Right atrium auricular region (tissue), 2 donors: Measurements from ENCODE around the gene CDHR1. TPM values are rescaled to one million over a fixed set of nuclear protein-coding genes. Genes with fewer than 3 reads are reported as not detected.
"Not testable (repeated sequence)": the region's sequence is repeated elsewhere in the genome, so short reads cannot be mapped to it uniquely, and the experiment has no call there.

ENCODE experiments used
- DNase-seq: peaks from one replicate; pipeline ENCODE4 v3.0.0-alpha.2; 2019; ENCODE audit warnings: low spot score
- H3K27ac ChIP-seq, 2 donors: fragments of 200-600 bp; sonication (generic); 1 replicate in 1 of 2; 2 replicates in 1 of 2; pipeline ENCODE4 v1.5.1; 2016 to 2019
- H3K27me3 ChIP-seq, 2 donors: fragments of 200-600 bp; sonication (generic); one replicate each; pipeline versions ENCODE4 v1.5.1 to v1.6.0; 2017 to 2019
- H3K36me3 ChIP-seq: fragments of 200-600 bp; sonication (generic); one replicate; pipeline ENCODE4 v1.5.1; 2016
- H3K4me1 ChIP-seq, 2 donors: fragments of 200-600 bp; sonication (generic); one replicate each; pipeline versions ENCODE4 v1.5.1 to v1.6.0; 2017 to 2019
- H3K4me3 ChIP-seq, 2 donors: fragments of 200-600 bp; sonication (generic); 1 replicate in 1 of 2; 2 replicates in 1 of 2; pipeline ENCODE4 v1.5.1; 2017 to 2019; ENCODE audit warnings: mild to moderate bottlenecking in 1 of 2, moderate library complexity in 1 of 2
- H3K9me3 ChIP-seq, 2 donors: fragments of 200-600 bp; sonication (generic); one replicate each; pipeline ENCODE4 v1.5.1; 2019
- total RNA-seq, 2 donors: library from RNA; depleted of rRNA; stranded (reverse); fragments of >200 nt; gene quantifications; one replicate each; pipeline ENCODE4 v1.1.0, GENCODE V29; 2016
- TF ChIP-seq, protein P1 (sequence below), 2 donors: fragments of 200-600 bp; sonication (generic); IDR thresholded peaks; one replicate each; pipeline ENCODE4 v1.5.1; 2019; ENCODE audit warnings: antibody characterized with exemption in 2 of 2

Gene CDHR1
- total RNA-seq, 2 donors from 2014 or later, result 0.55 to 1.6 TPM

DNA sequence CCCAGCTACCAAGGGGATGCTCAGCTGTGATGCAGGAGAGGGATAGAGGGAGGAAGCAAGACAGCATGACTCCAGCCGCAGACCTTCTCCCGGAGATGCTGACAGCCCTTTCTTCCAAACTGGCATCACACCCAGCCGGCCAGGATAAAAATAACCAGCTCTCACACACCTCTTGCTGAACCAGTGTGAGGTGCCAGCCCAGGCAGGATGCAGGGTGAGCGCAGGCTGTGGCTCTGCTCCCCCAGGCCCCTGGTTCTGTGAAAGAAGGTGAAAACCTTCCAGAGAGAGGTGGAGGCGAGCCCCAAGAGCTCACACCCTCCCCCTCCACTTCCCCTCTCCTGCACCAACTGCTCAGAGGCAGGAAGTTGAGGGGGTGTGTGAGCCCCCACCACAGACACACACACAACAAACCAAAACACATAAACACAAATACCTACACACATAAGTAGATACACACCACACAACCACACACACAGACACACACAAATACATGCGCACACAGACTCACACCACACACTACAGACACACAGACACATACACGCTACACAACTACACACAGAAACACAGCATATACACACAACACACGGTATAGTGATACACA, 16.7 kb upstream of the CDHR1 start:
- TF ChIP-seq, protein P1, sequence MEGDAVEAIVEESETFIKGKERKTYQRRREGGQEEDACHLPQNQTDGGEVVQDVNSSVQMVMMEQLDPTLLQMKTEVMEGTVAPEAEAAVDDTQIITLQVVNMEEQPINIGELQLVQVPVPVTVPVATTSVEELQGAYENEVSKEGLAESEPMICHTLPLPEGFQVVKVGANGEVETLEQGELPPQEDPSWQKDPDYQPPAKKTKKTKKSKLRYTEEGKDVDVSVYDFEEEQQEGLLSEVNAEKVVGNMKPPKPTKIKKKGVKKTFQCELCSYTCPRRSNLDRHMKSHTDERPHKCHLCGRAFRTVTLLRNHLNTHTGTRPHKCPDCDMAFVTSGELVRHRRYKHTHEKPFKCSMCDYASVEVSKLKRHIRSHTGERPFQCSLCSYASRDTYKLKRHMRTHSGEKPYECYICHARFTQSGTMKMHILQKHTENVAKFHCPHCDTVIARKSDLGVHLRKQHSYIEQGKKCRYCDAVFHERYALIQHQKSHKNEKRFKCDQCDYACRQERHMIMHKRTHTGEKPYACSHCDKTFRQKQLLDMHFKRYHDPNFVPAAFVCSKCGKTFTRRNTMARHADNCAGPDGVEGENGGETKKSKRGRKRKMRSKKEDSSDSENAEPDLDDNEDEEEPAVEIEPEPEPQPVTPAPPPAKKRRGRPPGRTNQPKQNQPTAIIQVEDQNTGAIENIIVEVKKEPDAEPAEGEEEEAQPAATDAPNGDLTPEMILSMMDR (IDR thresholded peaks at IDR 0.05), result no peak
- Histone ChIP-seq H3K27ac (no peak overlapping the region), H3K27me3 (no peaks in the 10 kb centered on the region), H3K36me3 (no peaks in the 10 kb centered on the region), H3K4me1 (no peaks in the 10 kb centered on the region), H3K4me3 (no peak overlapping the region), H3K9me3 (no peaks in the 10 kb centered on the region)
- no peak for DNase-seq

DNA sequence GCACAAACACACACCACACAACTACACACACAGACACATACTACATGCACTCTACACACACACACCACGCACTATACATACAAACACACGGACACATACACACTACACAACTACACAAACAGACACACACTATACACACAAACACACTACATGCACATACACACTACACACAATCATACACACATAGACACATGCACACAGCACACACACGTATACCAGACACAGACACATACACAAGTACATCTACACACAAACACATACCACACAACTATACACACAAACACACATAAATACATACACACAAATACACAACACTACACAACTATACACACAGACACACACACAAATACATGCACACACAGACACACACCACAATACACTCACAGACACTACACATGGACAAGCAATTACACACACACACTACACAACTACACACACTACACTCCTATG, 16.2 kb upstream of the CDHR1 start:
- Histone ChIP-seq H3K9me3 (no peaks in the 10 kb centered on the region), H3K27me3 (no peaks in the 10 kb centered on the region), H3K36me3 (no peaks in the 10 kb centered on the region), H3K27ac (no peak overlapping the region), H3K4me3 (no peak overlapping the region), H3K4me1 (no peaks in the 10 kb centered on the region)
- TF ChIP-seq, protein P1 (IDR thresholded peaks at IDR 0.05), result no peak
- no peak for DNase-seq

DNA sequence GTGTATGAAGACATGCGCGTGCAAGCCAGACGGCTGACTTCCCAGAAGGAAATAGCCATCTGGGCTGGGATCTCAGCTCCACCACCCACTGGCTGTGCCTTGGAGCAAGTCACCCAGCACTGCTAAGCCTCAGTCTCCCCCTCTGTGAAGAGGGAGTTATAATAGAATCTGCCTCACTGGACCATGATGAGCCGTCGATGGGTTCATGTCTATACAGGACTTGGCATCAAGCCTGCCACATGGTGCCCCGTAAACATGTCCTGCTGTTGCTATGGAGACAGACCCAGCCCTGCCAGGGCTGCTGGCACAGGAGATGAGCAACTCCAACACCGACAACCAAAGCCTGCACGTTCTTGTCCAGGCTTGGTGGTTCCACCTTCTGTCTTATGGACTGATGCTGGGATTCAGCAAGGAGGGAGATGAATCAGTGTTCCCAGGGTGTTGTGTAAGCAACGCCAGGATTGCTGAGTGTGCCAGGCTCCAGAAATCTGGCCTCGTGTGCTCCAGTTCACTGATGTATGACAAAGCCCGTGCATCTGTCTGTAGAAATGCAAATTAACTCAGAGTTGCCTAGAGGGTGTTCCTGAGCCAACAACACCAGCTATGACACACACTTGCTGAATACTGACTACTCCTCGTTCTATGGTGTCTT, 15.2 kb upstream of the CDHR1 start:
- no peak for DNase-seq
- no peak overlapping the region for H3K4me3 ChIP-seq
- TF ChIP-seq, protein P1 (IDR thresholded peaks at IDR 0.05), result no peak
- no peaks in the 10 kb centered on the region for H3K36me3 ChIP-seq
- no peaks in the 10 kb centered on the region for H3K27me3 ChIP-seq
- no peaks in the 10 kb centered on the region for H3K4me1 ChIP-seq
- H3K9me3 ChIP-seq, result no peaks in the 10 kb centered on the region
- no peak overlapping the region for H3K27ac ChIP-seq

DNA sequence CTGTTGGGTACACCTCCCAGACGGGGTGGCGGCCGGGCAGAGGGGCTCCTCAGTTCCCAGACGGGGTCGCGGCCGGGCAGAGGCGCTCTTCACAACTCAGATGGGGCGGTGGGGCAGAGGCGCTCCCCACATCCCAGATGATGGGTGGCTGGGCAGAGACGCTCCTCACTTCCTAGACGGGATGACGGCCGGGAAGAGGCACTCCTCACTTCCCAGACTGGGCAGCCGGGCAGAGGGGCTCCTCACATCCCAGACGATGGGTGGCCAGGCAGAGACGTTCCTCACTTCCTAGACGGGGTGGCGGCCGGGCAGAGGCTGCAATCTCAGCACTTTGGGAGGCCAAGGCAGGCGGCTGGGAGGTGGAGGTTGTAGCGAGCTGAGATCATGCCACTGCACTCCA, 14.0 kb upstream of the CDHR1 start:
- not testable (repeated sequence) for DNase-seq, H3K36me3 ChIP-seq, H3K27ac ChIP-seq, H3K27me3 ChIP-seq, H3K4me3 ChIP-seq, H3K9me3 ChIP-seq, H3K4me1 ChIP-seq

DNA sequence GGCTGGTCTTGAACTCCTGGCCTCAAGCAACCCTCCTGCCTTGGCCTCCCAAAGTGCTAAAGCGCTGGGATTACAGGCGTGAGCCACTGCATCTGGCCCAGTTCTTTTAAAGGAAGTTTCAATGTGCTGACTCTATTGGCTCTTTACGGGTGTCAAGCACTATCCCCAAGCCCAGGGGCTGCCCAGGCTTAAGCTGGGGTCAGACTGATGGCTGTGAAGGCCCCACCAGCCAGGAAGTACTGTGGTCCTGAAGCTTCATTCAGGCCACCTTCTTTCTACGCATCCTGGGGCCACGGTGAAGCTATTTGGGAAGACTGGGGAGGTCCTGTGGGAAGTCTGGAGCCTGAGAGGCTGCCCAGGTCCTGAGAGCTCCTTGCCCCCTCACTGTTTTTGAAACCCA, 12.7 kb upstream of the CDHR1 start:
- no peaks in the 10 kb centered on the region for H3K36me3 ChIP-seq
- no peak overlapping the region for H3K4me3 ChIP-seq
- no peaks in the 10 kb centered on the region for H3K9me3 ChIP-seq
- no peaks in the 10 kb centered on the region for H3K27me3 ChIP-seq
- TF ChIP-seq, protein P1 (IDR thresholded peaks at IDR 0.05), result no peak
- no peak overlapping the region for H3K27ac ChIP-seq
- DNase-seq, result no peak
- H3K4me1 ChIP-seq, result no peaks in the 10 kb centered on the region

DNA sequence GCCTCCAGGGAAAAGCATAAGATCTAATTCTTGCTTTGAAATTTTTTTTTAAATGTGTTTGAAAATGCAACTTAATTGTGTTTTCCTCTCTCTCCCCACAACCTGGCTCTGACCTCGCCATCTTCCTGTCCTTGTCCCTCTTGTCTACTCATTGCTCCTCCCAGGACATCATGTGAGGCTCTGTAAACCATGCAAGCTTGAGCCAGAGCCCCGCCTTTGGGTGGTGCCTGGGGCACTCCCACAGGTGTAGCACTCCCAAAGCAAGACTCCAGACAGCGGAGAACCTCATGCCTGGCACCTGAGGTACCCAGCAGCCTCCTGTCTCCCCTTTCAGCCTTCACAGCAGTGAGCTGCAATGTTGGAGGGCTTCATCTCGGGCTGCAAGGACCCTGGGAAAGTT, 9.8 kb upstream of the CDHR1 start:
- no peak overlapping the region for H3K27ac ChIP-seq
- H3K4me1 ChIP-seq, result no peaks in the 10 kb centered on the region
- DNase-seq, result no peak
- TF ChIP-seq, protein P1 (IDR thresholded peaks at IDR 0.05), result no peak
- H3K36me3 ChIP-seq, result no peaks in the 10 kb centered on the region
- no peaks in the 10 kb centered on the region for H3K27me3 ChIP-seq
- no peaks in the 10 kb centered on the region for H3K9me3 ChIP-seq
- no peak overlapping the region for H3K4me3 ChIP-seq
